GM19043 (cell line): Measurements from ENCODE around the gene PMM2.
A peak's percentile ranks its signal among the peaks of the same experiment; 100 is the strongest.
"Not testable (repeated sequence)": the region's sequence is repeated elsewhere in the genome, so short reads cannot be mapped to it uniquely, and the experiment has no call there.

Experiments used
- ATAC-seq: cut with Tn5 transposase; IDR thresholded peaks from one replicate; pipeline ENCODE4 v1.9.1; 2021; ENCODE audit warnings: low read depth; ENCODE audit not compliant: unreplicated experiment

Gene PMM2

DNA sequence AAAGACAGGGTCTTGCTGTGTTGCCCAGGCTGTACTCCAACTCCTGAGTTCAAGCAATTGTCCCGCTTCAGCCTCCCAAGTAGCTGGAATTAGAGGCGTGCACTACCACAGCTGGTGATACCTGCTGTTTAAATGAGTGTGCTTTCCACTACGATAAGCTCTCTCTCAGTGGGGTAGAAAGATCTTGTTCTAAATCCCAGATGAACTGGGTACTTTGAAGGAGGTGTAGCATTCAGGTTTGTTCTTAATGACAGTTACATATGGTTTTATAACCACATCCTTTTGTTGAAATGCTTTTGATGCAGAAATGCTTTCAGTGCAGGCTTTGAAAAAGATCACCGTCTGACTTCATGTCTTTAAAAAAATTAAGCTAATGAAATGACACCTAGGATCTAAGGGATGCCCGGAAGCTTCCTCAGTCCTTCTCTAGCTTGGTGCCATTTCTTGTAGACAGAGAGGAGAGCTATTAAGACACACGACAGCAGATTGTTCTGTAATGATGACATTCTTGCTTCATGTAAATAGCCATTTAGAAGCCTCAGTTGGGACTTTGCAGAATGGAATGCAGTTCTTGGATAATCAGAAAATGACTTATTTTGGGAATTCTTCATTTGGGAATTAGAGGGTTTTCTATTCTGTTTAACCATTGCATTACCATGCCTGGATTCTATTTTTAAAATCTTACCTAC, 19.5 kb downstream of the PMM2 start:
- ATAC-seq, result no peak

DNA sequence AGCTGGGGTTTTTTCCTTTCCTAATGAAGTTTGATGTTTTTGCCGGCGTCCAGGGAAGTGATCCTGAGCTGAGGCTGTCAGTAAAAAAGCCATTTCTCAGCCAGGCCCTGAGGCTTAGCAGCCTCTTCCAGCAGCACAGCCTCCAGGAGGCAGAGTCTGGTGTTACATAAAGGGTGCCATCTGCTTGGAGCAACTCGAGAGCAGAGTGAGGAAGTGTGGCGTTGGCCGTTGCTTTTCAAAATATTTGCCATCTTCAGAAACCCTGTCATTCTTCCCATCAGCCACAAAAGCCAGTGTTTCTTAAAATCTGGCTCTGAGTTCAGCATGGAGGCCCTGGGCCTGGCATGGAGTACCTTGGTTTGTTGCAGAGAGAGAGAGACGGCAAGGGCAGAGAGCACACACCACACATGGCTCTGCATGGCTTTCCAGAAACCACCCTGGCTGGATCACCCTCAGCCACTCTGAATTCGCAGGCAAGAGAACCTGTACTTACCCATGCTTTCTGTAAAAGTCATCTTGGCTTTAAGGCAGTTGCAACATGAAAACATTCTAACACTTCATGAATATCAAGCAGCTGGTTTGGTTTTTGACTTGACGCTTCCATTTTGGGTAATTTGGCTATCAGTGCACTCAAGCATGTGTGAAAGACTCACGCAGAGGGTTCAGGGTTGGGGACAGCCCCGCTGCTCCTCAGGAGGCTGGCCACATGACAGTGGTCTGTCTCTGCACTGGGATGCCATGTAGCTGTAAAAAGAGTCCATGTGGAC, 21.0 kb downstream of the PMM2 start:
- ATAC-seq, result peak; percentile 92

DNA sequence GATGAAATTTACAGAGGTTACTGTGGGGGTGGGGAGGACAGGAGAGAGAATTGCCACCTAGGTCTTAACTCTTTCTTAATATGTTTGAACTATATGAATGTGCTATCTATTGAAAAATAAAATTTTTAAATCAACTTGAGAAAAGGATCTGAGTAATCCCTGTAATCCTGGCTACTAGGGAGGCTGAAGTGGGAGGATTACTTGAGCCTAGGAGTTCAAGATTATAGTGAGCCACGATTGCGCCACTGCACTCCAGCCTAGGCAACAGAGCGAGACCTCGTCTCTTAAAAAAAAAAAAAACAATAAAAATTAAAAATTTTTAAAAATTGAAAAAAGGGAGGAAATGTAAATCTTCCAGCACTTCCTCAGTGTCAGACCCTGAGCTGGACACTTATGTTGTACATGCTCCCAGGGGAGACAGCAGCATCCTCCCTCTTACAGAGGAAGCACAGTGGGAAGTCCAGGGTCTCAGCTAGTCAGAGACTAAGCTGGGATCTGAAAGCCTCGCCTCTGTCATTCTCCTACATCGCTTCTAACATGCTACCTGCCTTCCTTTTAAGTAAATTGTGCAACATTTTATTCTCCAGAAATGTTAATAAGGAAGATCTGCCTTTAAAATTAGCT, 21.9 kb downstream of the PMM2 start:
- no peak for ATAC-seq

GRCh38 chr16:8822403-8822802, 24.8 kb downstream of the PMM2 start:
- ATAC-seq, result no peak

DNA sequence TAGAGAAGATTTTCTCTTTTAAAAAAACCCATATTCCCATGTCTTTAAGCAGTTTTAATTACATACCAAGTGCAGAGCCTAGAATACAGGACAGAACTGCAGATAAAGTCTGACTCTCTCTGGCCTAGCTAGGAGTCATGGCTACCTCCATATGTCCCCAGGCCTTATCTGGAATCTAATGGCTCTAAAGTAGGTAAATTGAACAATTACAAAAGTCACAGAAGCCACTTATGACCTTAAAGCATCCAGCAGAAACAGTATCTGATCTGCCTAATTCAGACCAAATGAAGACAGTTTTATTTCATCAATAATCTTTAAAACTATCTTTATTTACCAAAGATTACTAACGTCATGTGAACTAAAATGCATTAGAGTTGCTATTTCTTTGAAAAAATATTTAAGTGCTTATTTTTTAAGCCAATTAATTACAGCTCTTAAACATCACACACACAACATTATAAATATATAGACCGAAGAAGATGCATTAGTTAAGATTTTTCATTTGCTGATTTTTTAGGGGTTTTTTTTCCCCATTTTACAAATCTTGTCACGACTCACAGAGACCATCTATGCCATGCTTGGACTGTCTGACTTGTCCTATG, 28.7 kb downstream of the PMM2 start:
- no peak for ATAC-seq

GRCh38 chr16:8828541-8829165, 31.0 kb downstream of the PMM2 start:
- ATAC-seq, result no peak

DNA sequence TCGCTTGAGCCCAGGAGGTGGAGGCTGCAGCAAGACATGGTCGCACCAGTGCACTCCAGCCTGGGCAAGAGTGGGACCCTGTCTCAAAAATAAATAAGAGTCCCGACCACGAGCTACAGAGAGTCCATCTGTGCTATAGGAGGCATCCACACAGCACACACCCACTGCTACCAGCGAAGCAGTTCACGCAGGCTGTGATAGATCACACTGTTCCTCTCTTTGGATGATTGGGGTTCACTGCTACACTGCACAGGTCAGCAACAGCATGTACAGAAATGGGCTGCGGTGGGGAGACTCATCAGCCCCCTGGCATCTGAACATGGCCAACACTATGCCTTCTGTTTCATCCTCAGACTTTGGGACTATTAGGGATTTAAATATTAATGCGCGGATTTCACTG, 33.8 kb downstream of the PMM2 start:
- ATAC-seq, result no peak

DNA sequence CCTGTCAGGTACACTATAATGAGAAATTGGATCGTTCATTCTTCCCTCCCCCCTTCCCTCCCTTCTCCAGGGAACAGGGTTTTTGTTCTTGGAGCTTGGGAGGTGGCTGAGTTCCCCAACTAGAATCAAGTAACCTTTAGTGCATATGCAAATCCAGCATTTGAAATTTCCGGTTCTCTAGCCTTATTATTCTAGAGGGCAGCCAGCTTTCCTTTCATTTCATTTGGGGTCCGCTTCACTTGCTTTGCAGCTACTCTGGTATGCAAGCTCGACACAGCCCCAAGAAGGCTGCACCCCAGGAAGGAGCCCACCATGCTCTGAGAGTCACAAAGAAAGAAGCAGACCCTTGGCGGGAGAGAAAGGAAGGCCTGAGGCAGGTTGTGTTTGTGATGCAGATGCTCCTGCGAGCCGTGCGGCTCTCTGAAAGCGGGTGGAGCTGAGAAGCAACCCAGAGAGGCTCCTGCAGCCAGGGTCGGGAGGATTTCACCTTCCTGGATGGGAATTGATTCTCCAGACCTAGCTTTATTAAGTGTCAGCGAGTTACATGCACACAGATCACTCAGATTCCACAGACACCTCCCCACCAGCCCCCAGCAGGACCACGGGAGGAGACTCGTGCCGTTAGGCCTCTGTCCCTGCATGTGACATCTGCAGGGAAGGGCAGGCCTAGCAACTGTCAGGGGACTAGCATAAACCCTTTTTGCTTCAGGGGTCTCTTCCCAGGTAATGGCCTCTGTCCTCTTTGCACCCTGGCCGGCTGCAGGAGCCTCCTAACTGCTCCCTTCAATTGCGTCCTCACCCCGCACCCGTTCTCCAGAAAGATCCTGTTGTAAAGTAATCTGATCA, 34.5 kb downstream of the PMM2 start:
- no peak for ATAC-seq

DNA sequence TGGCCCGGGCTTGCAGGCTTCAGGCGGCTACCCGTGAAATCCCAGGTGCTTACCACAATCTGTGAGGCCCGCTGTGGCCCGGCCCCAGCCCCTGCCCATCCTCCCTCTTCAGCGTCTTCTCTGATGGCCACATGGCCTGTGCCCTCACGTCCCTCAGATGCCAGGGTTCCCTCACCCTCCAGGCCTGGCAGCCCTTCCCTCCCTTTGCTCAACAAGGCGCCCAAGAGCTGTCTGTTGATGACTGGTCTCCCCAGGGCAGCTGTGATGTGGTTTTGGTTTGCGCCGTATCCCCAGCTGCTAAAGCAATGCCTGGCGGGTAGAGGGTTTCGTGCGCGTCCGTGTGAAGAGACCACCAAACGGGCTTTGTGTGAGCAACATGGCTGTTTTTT, 35.1 kb downstream of the PMM2 start:
- ATAC-seq, result no peak

GRCh38 chr16:8836797-8837196, 39.2 kb downstream of the PMM2 start:
- not testable (repeated sequence) for ATAC-seq

GRCh38 chr16:8837594-8837993, 40.0 kb downstream of the PMM2 start:
- not testable (repeated sequence) for ATAC-seq

- ATAC-seq, result not testable (repeated sequence)
Observed at GRCh38 chr16:8842016-8842415, 44.4 kb downstream of the PMM2 start.

- ATAC-seq, result not testable (repeated sequence)
Observed at GRCh38 chr16:8843296-8843695, 45.7 kb downstream of the PMM2 start.

- no peak for ATAC-seq
Observed at GRCh38 chr16:8845699-8846298, 48.2 kb downstream of the PMM2 start.

- no peak for ATAC-seq
Observed at GRCh38 chr16:8846401-8846932, 48.8 kb downstream of the PMM2 start.

- ATAC-seq, result no peak
Observed at GRCh38 chr16:8847145-8847544, 49.5 kb downstream of the PMM2 start.

DNA sequence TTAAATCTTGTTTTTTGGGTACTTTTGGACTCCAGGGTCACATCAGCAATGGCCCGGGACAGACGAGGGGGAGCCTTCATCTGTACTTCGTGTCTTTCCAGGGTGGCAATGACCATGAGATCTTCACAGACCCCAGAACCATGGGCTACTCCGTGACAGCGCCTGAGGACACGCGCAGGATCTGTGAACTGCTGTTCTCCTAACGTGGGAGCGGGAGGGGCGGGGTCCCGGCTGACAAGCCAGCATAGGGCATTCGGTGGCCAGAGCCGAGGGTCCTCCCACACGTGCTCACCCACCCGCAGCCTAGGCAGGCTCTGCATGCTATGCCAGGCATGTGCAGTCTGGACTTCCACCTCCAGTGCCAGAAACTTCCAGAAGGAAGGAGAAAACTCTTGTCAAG, 50.0 kb downstream of the PMM2 start:
- no peak for ATAC-seq

DNA sequence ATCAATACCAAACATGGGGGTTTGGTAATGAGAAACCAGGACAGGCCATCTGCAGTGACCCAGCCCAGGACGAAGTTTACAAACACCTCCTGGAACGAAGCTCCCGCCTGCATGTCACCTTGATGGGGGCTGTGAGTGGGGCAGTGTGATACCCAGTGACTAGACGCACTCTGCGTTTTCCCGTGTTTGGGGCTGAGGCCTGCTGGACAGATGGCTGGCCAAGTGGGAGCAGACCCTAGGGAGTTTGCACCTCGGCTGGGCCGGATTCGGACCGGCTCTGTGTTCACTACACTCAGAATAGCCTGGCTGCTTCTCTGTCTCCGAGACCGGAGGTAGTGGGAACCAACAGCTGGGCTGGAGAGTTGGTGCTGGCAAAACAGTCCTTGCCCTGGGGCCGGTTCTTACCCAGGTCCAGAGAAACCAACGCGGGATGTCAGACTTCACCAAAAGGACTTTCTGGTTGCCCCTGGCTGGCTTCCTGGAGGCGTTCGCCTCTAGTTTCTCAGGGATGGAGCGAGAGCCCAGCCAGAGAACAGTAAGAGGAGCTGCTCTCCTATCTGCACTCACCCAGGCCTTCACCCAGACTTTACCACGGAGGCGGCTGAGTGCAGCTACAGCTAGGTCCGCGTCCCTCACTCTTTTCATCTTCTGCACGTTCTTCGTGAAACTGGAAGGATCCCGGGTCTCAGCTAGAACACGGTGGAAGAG, 50.7 kb downstream of the PMM2 start:
- no peak for ATAC-seq

- ATAC-seq, result no peak
Observed at GRCh38 chr16:8848939-8849391, 51.3 kb downstream of the PMM2 start.
